Lung (tissue), 12 donors: ENCODE measurements around the gene TMEM98. TPM values are rescaled to one million over a fixed set of nuclear protein-coding genes. Genes with fewer than 3 reads are reported as not detected.

Experiments
- ATAC-seq: fragments of 200-7000 bp; cut with Tn5 transposase; one replicate; pipeline ENCODE4 v1.9.1; 2020; ENCODE audit warnings: moderate number of reproducible peaks; ENCODE audit not compliant: insufficient read depth, low FRiP score
- DNase-seq, 3 donors: peaks; one replicate each; pipeline ENCODE4 v3.0.0-alpha.2; 2013 to 2017
- H3K27ac ChIP-seq, 2 donors: one replicate each; pipeline ENCODE4 v1.5.1; 2013; ENCODE audit warnings: mild to moderate bottlenecking in 2 of 2, moderate library complexity in 2 of 2, control low read depth in 1 of 2, inconsistent platforms in 1 of 2, low read depth in 1 of 2, low read length in 1 of 2
- H3K27me3 ChIP-seq, 3 donors: one replicate each; pipeline ENCODE4 v1.5.1; 2013; ENCODE audit warnings: low read length in 2 of 3; ENCODE audit not compliant: control insufficient read depth in 3 of 3, insufficient read depth in 3 of 3
- H3K36me3 ChIP-seq, 4 donors: one replicate each; pipeline ENCODE4 v1.5.1; 2013; ENCODE audit warnings: low read length in 4 of 4, mild to moderate bottlenecking in 1 of 4, moderate library complexity in 1 of 4; ENCODE audit not compliant: control insufficient read depth in 4 of 4, insufficient read depth in 4 of 4
- H3K4me1 ChIP-seq, 5 donors: one replicate each; pipeline ENCODE4 v1.5.1; 2013; ENCODE audit warnings: low read length in 5 of 5, mild to moderate bottlenecking in 2 of 5, moderate library complexity in 1 of 5; ENCODE audit not compliant: control insufficient read depth in 5 of 5, insufficient read depth in 5 of 5
- H3K4me3 ChIP-seq: one replicate; pipeline ENCODE4 v1.5.1; 2013; ENCODE audit warnings: mild to moderate bottlenecking, control low read depth, moderate library complexity
- H3K9ac ChIP-seq, 2 donors: one replicate each; pipeline ENCODE4 v1.5.1; 2013; ENCODE audit warnings: low read length in 2 of 2, control low read depth in 1 of 2; ENCODE audit not compliant: insufficient read depth in 1 of 2
- H3K9me3 ChIP-seq, 4 donors: one replicate each; pipeline ENCODE4 v1.5.1; 2013; ENCODE audit warnings: low read length in 3 of 4, mild to moderate bottlenecking in 1 of 4, moderate library complexity in 1 of 4; ENCODE audit not compliant: control insufficient read depth in 4 of 4, insufficient read depth in 3 of 4
- WGBS, 2 donors: extraction: QIAGEN DNeasy Blood & Tissue Kit; methylation state at CpG; one replicate each; pipeline ENCODE4 v1.1.7; 2013; 5-methylcytosine and 5-hydroxymethylcytosine counted together
- polyA plus RNA-seq, 2 donors: library from polyadenylated mRNA; stranded (reverse); fragments of 200-250 nt; gene quantifications; one replicate each; pipeline ENCODE4 v1.2.1, GENCODE V29; 2013
- total RNA-seq, 2 donors: library from RNA; depleted of rRNA in 1 of 2; stranded (reverse); fragments of >200 nt in 1 of 2; gene quantifications; one replicate each; pipeline ENCODE4 v1.2.1, GENCODE V29; 2014 to 2021
- TF ChIP-seq, protein P1 (sequence below): IDR thresholded peaks from 2 replicates; pipeline ENCODE4 v1.5.1; 2012; ENCODE audit warnings: mild to moderate bottlenecking; ENCODE audit errors: control extremely low read depth, extremely low read depth
- donor health status: control.
- donor health status: control.
- donor health status: Bipolar disorder and iron deficiency.
- donor health status: healthy.
- donor health status: DM: yes; HTN: yes; CAD: no.

Gene TMEM98
- total and polyA plus RNA-seq, 4 donors: 28.4 to 176 (median 46.3) TPM

DNA sequence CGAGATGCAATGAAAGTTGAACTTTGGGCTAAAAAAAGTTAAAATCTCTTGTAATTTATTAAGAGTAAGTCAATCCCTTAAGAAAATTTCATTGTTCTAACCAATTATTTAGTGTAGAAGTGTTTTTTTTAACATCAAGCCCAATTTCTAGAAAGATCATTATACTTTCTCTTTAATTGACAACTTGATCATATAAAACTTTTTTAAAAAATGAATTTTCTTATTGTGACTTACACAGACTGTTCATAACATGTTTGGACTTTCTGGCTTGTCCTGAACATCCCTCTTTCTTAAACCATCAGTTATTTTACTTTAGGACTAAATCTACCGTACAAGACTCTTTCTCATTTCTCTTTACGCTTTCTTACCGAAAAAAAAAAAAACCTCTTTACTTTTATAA, 26.2 kb upstream of the TMEM98 start:
- no peaks in the 10 kb centered on the region for H3K27me3 ChIP-seq
- H3K27ac ChIP-seq: no peak overlapping the region
- ATAC-seq (no peak), DNase-seq (no peak)
- no peak overlapping the region for H3K9ac ChIP-seq
- no peak overlapping the region for H3K4me3 ChIP-seq
- H3K36me3 ChIP-seq: no peaks in the 10 kb centered on the region
- H3K9me3 ChIP-seq: no peaks in the 10 kb centered on the region
- TF ChIP-seq, protein P1, sequence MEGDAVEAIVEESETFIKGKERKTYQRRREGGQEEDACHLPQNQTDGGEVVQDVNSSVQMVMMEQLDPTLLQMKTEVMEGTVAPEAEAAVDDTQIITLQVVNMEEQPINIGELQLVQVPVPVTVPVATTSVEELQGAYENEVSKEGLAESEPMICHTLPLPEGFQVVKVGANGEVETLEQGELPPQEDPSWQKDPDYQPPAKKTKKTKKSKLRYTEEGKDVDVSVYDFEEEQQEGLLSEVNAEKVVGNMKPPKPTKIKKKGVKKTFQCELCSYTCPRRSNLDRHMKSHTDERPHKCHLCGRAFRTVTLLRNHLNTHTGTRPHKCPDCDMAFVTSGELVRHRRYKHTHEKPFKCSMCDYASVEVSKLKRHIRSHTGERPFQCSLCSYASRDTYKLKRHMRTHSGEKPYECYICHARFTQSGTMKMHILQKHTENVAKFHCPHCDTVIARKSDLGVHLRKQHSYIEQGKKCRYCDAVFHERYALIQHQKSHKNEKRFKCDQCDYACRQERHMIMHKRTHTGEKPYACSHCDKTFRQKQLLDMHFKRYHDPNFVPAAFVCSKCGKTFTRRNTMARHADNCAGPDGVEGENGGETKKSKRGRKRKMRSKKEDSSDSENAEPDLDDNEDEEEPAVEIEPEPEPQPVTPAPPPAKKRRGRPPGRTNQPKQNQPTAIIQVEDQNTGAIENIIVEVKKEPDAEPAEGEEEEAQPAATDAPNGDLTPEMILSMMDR: no peak
- 90 to 96% methylated on average over 4 of the region's 4 CpGs for WGBS, 2 donors
- H3K4me1 ChIP-seq: peaks cover 0 to 10% (median 5%) of the 10 kb centered on the region in 5 donors

DNA sequence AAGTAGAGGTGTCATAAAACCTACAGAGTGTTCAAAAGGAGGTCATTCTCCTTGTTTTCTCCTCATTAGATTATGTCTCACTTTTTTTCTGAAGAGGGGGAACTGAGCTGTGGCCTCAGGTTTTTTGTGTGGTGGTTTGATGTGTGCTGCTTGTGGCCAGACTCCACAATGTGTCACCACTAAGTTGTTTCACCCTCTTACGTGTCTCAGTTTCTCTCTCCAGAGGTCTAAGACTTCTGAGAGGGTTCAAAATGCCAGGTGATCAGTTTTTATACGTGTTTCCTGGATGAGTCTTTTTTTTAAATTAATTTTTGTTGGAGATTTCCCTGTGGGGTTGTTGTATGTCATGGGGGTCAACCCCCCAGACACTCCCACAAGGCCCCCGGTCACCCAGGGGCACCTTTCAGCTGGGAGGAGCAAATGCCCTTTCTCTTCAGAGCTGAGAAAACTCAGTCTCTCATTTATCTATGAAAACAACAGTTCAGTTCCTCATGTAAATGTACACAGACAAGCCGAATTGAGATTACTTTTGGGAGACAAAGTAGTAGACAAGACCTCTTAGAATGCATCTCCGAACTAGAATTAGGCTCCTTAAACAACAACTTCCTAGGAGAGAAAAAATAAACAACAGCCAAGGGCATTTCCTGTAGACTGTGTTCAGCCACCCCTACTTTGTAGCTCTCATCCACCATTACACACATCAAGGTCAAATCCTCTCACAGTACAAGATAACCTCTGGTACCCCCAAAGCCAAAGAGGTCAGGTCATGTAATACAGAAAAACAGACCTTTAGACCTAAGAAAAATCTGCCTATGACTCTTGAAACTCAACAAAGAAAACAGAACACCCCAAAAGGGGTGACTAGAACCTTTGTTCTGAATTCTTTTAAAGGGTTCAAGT, 23.9 kb upstream of the TMEM98 start:
- TF ChIP-seq, protein P1: no peak
- Histone ChIP-seq H3K27me3 (no peaks in the 10 kb centered on the region), H3K4me3 (no peak overlapping the region), H3K9me3 (no peaks in the 10 kb centered on the region), H3K9ac (no peak overlapping the region), H3K36me3 (no peaks in the 10 kb centered on the region), H3K4me1 (no peaks in the 10 kb centered on the region), H3K27ac (no peak overlapping the region)
- 74 to 75% methylated on average over 5 of the region's 5 CpGs for WGBS, 2 donors
- ATAC-seq: no peak
- DNase-seq: no peak

DNA sequence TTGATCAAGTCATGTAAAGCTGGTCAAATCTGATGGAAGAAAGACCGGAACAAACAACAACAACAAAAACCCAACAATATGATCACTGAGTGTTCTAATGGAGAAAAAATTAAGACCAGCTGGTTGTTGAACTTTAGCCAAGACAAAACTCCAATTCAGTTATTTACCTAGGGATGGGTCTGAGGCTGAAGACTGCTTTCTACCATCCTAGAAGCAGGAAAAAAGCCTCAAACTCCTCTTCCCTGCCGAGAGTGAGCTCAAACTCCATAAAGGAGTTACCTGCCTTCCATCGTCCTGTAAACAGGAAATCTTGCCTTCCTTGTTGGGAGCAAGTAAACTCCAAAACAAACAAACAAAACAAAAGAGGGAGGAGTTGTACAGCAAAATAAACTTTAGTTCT, 23.1 kb upstream of the TMEM98 start:
- no peaks in the 10 kb centered on the region for H3K9me3 ChIP-seq
- H3K9ac ChIP-seq: no peak overlapping the region
- no peaks in the 10 kb centered on the region for H3K36me3 ChIP-seq
- TF ChIP-seq, protein P1: no peak
- WGBS, 2 donors: 74 to 75% methylated on average over 3 of the region's 3 CpGs
- H3K27me3 ChIP-seq: no peaks in the 10 kb centered on the region
- ATAC-seq (no peak), DNase-seq (no peak)
- H3K4me3 ChIP-seq: no peak overlapping the region
- H3K4me1 ChIP-seq: peaks cover 0 to 2% (median 0%) of the 10 kb centered on the region in 5 donors
- no peak overlapping the region for H3K27ac ChIP-seq
